GM19238 (cell line): Measurements from ENCODE around the gene APLF.
A peak's percentile ranks its signal among the peaks of the same experiment; 100 is the strongest.

Experiments used
- DNase-seq: peaks from one replicate; pipeline ENCODE4 v3.0.0; 2011; ENCODE audit warnings: low spot score; ENCODE audit not compliant: insufficient read length

Gene APLF, protein sequence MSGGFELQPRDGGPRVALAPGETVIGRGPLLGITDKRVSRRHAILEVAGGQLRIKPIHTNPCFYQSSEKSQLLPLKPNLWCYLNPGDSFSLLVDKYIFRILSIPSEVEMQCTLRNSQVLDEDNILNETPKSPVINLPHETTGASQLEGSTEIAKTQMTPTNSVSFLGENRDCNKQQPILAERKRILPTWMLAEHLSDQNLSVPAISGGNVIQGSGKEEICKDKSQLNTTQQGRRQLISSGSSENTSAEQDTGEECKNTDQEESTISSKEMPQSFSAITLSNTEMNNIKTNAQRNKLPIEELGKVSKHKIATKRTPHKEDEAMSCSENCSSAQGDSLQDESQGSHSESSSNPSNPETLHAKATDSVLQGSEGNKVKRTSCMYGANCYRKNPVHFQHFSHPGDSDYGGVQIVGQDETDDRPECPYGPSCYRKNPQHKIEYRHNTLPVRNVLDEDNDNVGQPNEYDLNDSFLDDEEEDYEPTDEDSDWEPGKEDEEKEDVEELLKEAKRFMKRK

DNA sequence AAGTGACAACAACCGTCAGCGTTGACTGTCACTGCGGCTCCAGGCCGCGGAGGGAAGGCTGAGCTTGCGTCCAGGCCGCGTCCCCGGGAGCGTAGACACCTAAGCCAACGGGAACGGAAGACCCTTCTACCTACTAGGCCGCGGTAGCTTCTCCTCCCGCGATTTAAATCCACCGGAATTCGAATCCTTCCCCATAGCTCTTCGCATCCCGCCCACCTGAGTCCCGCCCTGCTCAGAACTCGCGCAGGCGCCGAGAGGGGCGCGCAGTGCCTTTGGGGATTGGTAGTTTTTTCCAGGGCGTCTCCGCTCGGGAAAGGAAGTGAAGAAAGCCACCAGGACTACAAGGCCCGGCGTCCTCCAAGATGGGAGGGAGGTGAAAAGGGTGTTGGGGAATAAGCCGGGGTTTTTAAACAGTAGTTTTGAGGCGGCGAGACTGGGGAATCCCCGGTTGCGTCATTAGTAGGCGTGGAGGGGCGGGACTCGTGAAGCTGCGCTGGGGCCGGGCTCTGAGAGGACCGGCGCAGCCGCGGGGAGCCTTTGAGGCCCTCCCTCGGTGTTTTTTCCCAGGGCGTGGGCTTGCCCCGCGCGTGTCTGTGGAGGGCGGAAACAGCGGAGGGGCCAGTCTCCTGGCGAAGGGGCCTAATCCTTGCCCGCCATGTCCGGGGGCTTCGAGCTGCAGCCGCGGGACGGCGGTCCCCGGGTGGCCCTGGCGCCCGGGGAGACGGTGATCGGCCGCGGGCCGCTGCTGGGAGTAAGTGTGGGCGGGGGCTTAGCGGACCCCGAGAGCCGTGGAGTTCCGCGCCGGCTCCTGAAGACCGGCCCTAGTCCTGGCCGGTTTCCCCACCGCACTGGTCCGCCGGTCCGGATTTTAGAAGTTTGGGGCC is at the start of gene APLF, which contains the start of gene FBXO48:
Gene APLF, plus strand, starts transcription at position 509 of the 884 bp plus-strand sequence. Its CDS starts 147 bp downstream, at position 656.
Gene FBXO48, minus strand, starts transcription at position 218 of the 884 bp plus-strand sequence. CDS start 2,149 bp downstream, outside the sequence.
- DNase-seq = peak; percentile 92

DNA sequence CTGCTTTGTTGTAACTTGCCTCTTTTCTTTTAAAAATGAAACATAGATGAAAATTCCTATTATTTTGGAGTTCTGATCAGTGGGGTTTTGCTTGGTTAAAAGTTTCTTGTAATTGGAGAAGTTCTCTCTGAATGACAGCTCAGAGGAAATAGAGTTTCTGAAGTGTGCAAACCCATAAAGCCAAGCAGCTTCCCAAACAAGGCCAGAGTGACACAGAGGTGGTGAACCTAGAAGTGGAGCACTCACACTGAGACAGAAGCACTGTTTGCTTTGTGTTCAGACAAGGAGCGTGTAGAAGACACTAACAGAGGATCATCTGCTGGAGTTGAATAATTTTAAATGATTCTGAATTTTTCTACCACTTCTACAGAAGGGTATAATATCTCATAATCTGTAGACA is 49.5 kb upstream of the APLF start:
- no peak for DNase-seq

DNA sequence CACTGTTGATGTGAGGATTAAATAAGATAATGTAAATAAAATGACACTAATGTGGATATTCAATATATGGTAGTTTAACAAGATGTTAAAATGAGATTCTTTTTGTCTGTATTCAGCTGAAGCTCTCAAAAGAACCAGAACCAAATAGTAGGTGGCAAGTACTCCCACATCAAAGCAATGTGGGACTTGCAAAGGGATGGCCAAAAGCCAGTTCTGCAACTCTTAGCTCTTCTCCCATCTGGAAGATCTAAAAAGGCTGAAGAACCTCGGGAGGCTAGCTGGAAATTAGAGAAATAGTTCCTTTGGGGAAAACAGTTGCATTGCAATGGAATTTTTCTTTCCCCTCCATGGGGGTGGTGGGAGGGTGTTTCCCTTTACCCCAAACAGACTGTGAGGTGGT is 49.0 kb upstream of the APLF start:
- no peak for DNase-seq

DNA sequence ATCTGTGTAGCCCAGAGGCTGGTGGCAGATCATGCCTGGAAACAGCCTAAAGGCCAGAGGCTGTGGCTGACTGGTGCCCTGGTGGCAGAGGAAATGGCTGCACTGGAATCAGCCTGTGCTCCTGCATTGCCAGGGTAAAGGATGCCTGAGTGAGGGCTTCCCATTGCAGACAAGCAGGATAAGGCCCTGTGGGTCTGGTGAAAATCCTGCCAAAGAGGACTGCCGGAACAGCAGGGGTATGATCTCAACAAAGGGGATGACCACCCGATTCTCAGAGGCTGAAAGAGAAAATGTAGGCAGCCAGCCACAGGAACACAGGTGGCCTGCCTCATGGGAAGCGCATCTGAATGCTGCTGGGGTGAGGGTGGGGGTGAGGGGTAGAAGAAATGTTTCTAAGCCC is 48.5 kb upstream of the APLF start:
- no peak for DNase-seq

DNA sequence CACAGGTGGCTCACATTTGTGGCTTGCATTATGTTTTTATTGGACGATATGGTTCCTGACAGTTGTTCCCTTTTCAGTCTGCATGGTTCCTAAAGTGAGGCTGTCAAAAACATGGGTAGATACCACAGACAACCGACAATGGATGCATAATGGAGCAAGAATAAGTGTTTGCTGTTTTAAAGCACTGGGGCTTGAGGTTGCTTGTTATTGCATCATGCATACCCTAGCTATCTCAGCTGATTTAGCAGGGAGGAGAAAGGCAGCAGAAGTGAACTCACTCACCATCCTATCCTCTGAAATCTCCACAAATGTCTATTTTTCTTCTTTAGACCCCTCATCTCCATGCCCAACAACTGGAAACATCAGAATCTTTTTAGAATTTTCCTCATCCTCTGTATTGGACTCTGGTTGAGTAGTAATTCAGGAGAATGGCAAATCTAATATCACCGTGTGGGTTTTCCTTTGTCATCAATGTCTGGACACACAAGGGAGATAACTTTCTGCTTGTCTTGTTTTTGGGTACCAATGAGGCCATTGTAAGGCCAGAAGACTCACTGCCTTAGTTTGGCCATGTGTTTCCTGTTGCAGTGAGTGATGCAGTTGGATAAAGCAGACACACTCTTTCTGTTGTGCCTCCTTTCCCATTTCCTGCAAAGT is 47.0 kb upstream of the APLF start:
- DNase-seq = no peak

DNA sequence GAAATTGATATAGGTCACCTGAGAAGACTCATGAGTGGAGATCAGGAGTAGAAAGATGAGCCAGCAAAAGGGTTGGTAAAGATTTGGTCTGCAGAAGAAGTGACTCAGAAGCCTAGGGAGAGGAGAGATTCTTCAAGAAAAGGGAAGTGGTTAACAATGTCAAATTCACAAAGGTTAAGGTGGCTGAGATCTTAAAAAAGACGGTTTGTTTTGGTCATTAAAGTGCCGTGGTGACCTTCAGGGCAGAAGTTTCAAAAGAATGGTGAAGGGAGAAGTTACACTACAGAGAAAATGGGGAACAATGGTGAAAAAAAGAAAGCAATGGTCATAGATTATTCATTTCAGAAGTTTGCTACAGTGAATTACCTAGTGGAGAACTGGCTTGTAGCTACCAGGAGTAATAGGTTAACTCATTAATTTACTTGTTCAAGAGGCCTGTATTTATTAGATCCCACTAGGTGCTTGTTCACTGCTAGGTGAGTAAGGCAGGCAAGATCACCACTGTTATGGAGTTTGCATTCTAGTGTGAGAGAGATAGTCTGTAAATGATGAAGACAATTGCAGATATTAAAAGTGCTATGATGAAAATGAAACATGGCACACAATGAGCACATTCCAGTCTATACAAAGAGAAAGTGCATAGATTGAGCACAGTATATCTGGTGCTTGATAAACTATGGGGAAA is 43.3 kb upstream of the APLF start:
- DNase-seq = peak; percentile 45

DNA sequence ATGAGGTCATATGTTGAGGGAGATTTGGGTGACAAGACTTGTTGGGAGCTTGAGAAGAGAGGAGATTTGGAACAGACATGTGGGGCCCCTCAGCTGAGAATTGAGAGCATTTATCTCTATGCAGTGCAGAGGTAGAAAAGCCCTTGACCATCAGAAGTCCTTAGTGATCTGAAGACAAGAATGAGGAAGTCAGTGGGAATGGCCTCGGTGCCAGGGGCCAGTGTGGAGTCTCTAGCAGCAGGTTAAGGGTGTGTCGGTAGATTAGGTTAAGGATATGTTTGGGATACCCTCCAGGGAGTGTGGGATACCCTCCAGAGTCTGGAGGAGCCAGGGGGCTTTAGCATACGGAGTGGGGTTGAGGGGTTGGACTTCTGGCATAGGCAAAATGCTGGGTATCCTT is 41.9 kb upstream of the APLF start:
- no peak for DNase-seq

DNA sequence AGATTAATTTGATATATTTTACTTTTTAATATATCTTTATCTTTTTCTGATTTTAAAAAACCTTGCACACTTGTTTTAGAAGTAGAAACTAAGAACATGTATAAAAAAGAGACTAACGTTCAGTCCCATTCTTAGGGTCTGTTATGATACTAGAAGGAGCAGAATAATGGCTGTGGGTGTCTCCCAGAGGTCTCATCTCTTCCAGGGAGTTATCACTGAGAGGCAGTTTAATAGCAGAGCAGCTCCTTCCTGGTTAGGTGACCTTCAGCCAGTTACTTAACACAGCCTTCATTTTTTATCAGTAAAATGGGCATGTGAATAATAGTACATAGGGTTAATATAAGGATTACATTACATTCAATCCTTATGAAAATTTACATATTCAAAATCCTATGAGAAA is 40.9 kb upstream of the APLF start:
- no peak for DNase-seq

DNA sequence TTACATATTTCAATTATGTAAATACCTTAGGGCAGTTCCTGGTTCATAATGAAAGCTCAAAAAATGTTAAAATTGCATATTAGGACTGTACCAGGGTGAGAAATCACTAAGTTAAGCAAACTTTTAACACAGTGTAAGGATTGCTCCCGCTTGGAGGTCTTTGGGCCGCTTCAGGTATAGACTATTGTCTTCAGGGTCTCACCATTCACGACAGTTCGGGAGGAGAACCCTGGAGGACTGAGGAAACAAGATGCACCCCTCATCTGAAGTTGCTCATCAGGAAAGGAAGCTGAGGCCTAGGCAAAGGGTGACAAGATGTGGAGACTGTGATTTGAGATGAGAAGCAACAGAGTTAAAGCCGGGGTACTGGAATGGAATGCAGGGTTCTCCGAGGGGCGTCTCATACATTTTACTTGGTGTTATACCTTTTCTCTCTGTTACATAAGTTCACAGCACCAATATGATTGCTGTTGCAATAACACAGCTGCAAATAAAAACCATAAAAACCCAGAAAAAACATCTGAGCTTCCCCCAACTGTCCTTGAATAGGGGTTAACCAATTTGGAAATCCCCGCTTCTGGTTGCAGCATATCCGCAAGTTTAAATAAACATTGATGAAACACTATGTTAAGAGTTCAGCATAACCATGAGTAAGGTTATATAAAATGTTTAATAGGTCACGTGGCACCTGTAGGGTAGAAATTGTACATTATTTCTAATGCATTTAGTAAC is 40.4 kb upstream of the APLF start:
- no peak for DNase-seq

DNA sequence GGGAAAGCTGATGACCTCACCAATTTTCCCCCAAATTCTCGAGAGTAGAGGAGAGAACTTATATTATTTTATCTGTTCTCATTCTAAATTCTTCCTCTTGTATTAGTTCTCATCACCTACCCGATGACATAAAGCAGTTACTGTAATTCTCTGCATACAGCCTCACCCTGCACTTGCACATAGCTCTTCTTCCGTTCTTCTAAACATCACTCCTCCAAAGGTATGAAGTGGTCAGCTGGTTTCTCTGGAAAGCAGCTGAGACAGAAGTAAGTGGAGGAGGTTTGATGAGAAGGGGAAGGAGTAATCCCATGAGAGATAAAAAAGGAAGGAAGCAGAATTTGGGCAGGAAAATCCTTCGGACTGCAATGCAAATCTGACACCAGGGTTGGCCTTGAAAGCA is 39.3 kb upstream of the APLF start:
- DNase-seq = no peak

DNA sequence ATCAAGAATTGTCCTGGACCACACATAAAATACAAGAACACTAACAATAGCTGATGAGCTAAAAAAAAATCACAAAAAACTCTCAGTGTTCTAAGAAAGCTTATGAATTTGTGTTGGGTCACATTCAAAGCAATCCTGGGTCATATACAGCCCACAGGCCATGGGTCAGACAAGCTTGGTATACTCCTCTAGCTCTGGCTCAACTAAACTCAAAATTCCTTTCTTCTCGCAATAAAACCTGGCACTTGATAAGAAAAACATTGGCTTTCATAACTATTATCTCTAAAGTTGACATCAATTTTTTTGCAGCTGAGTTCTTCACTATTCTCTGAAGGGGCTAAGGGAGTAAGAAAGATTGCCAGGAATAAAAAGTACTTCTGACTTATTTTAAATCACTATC is 38.6 kb upstream of the APLF start:
- DNase-seq = no peak

DNA sequence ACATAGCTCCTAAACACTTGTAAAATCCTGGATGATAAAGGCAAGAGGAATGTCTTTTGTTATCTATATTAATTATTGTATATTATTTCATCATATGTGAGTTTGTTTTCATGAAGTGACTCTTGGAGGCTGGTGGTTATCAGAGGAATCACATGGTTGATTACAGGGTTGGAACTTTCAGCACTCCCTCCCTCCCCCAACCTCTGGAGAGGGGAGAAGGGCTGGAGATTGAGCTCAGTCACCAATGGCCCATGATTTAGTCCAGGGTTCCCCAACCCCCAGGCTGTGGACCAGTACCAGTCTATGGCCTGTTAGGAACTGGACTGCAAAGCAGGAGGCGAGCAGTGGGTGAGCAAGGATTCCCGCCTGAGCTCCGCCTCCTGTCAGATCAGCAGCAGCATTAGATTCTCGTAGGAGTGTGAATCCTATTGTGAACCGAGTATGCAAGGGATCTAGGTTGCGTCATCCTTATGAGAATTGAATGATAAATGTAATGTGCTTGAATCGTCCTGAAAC is 38.0 kb upstream of the APLF start:
- DNase-seq = no peak

DNA sequence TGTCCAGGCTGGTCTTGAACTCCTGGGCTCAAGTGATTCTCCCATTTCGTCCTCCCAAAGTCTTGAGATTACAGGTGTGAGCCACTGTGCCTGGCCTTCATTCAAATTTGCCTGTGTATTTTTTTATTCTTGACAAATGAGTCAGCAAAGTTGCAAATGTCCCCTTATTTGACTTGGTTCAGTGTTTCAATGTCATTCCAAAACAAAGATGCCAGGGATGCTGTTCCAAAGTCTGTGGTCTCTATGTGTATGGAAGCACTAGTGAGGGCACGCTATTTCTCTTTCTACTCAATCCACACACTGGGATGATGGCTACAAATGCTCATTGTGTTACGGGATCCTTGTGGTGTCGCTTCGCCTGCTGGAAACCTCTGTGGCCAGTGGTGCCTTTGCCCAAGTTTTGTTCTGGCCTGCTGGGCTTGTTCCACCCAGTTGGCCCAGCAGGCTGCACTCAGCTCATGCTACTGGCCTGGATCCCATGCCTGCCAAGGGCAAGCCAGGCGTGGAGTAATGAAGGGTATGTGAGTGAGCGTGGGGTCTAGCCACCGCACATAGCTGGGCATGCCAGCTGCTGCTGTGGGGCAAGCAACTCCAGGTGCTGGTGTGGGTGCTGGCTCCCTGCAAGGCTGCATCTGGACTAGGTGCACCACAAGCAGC is 35.9 kb upstream of the APLF start:
- DNase-seq = no peak

DNA sequence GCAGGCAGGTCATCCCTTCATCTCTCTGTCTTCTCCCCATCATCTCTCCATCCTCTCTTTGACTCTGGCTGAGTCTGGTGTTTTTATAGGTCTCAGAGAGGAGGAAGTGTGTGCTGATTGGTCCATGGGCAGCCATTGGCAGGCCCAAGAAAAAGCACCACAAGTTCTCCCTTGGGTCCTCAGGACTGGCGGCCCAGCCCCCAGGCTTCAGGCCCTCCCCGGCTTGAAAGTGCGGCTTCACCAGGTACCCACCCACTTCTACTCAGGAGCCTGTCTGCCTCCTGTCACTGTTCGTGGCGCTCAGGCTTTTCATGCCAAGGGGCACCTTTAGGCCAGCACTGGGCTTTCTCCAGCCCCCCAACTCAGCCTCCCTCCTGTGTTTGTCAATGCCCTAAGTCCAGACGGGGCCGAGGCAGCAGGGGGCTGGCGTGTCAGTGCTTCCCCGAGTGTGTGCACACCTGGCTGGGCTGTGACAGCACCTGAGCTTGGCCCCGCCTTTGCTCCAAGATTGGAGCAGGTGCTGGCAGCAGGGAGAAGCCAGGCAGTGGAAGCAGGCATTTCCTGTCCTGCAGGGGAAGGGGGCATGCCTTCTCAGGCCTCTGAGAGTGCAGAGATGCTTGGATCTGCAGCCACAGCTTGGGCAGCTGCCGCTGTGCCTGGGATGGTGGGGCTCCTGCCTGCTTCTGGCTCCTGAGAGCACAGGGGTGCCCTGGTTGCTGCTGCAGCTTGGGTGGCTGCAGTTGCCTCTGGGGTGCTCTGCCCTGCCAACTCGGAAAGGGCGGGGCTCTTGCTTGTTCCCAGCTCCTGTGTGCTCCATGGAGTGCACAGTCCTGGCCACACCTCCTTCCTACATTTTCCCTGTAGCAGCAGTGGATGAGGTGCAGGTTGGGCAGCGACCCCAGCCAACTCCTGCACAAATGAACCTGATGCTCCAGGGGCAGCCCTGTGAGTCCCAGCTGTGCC is 34.4 kb upstream of the APLF start:
- DNase-seq = no peak

DNA sequence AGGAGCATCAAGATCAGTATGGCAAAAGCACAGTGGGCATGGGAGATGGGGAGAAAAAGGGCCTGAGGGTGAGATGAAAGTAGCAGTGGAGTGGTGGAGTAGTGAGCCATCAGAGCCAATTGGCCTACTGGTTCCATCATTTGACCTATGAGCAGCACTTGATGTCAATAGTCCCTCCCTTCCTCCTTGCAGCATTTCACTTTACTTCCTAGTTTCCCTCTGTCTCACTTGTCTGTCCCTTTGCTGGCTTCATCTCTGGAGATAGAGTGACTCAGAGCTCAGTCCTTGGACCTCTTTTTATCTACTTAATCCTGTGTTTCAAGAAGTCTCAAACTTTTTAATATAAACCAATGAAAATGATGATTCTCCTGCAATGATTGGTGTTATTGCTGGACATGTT is 32.4 kb upstream of the APLF start:
- no peak for DNase-seq

DNA sequence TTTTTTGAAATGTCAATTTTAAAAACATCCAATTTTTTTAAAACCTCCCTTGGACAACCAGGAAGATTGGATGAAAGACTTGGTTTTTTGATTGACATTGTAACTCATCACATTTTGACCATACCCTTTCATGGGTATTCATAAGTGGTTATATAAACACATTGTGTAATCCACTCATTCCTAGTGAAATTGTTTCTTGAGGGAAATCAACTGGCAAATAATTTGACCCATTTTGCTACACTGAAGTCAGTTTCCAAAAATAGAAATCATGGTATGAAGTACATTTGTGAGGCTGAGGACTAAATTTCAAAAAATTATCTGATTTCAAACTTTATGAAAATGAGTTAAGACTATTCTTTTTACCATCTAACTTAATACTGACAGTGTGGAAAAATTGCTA is 31.8 kb upstream of the APLF start:
- DNase-seq = no peak

DNA sequence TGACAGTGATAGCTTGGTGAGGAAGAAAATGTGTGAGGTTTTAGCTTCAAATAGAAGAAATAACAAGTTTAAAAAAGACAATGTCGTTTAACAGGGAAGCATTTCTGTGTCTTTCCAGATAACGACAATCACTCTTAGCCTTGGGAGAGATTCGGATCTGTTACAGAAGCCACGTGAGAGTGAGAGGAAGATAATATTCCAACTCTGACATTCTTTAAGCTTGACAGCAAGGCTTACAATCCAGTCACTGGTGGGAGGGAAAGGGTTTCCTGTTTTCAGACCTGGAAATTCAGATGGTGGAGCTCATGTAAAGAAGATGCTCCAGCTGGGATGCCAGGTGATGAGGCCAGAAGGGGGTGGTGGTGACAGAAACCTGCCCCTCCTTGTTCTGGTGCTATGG is 31.1 kb upstream of the APLF start:
- no peak for DNase-seq
